ENCODE measurements around the gene ARHGAP9.
"Not testable (repeated sequence)": the region's sequence is repeated elsewhere in the genome, so short reads cannot be mapped to it uniquely, and the experiment has no call there.

The ARHGAP9 gene

DNA sequence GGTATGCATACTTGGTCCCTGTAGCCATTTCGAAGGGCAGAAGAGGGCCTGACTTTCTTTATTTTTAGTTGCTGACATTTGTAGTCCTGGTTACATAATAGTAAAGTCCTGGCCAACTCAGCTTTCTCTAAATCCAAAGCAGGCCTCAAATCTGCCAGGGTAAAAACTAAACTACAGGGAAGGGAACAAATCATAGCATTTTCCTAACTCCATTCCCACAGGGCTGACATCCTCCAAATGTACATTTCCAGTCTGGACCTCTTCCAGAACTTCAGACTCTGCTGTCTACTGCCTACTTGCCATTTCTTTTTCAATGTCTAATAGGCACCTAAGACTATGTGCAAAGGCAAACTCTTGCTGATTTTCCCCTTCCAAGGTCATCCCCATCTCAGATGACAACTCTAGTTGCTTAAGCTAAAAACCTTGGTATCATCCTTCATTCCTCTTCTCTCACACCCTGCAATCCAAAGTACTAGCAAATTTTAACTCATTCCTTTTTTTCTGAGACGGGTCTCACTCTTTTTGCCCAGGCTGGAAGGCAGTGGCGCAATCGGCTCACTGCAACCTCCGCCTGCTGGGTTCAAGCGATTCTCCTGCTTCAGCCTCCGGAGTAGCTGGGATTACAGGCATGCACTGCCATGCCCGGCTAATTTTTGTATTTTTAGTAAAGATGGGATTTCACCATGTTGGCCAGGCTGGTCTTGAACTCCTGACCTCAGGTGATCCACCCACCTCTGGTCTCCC is 38.7 kb upstream of the ARHGAP9 start:
- peak overlapping the region; percentile 99 for H3K4me3 ChIP-seq (ENCODE audit: low read depth, low read length)
- no peak for DNase-seq (ENCODE audit: low read depth)

DNA sequence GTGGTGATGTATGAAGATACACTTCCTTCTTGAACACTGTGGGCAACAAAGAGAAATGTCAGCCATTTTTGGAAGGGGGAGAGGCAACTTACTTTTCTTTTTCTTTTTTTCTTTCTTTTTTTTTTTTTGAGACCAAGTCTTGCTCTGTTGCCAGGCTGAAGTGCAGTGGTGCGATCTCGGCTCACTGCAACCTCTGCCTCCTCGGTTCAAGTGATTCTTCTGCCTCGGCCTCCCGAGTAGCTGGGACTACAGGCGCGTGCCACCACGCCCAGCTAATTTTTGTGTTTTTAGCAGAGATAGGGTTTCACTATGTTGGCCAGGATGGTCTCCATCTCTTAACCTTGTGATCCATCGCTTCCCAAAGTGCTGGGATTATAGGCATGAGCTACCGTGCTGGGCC is 38.1 kb upstream of the ARHGAP9 start:
- H3K4me3 ChIP-seq (ENCODE audit: low read depth, low read length), result not testable (repeated sequence)

More for the DNA sequence above, 38.7 kb upstream of the ARHGAP9 start:
- TF ChIP-seq, protein P1, sequence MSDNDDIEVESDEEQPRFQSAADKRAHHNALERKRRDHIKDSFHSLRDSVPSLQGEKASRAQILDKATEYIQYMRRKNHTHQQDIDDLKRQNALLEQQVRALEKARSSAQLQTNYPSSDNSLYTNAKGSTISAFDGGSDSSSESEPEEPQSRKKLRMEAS (IDR thresholded peaks at IDR 0.05; ENCODE audit: low read depth, low read length), result no peak
- TF ChIP-seq POLR2A (IDR thresholded peaks at IDR 0.05; ENCODE audit: extremely low read depth, insufficient read length), result no peak
- TF ChIP-seq, protein P2, sequence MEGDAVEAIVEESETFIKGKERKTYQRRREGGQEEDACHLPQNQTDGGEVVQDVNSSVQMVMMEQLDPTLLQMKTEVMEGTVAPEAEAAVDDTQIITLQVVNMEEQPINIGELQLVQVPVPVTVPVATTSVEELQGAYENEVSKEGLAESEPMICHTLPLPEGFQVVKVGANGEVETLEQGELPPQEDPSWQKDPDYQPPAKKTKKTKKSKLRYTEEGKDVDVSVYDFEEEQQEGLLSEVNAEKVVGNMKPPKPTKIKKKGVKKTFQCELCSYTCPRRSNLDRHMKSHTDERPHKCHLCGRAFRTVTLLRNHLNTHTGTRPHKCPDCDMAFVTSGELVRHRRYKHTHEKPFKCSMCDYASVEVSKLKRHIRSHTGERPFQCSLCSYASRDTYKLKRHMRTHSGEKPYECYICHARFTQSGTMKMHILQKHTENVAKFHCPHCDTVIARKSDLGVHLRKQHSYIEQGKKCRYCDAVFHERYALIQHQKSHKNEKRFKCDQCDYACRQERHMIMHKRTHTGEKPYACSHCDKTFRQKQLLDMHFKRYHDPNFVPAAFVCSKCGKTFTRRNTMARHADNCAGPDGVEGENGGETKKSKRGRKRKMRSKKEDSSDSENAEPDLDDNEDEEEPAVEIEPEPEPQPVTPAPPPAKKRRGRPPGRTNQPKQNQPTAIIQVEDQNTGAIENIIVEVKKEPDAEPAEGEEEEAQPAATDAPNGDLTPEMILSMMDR (IDR thresholded peaks at IDR 0.05; ENCODE audit: low read depth, low read length), result no peak
- TF ChIP-seq MYC (IDR thresholded peaks at IDR 0.05; ENCODE audit: low read depth, low read length), result no peak

DNA sequence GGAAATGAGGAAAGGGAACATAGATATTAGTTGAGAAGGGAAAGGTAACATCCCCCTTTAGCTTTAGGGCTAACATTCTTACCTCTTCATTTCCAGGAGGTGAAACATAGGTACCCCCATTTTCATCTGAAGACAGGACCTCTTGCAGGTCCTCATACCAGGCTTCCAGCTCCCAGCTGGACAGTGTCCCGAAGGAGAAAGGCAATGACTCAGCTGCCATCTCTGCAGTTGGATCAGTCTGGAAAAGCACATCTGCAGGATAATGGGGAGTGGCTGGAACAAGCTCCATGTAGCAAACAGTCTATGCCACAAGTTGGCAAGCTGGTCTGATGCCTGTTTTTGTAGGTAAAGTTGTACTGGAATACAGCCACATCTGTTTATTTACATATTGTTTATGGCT is 37.5 kb upstream of the ARHGAP9 start:
- no peak overlapping the region for H3K4me3 ChIP-seq (ENCODE audit: low read depth, low read length)
- no peak for DNase-seq (ENCODE audit: low read depth)
- TF ChIP-seq, protein P1 (IDR thresholded peaks at IDR 0.05; ENCODE audit: low read depth, low read length), result no peak
- TF ChIP-seq, protein P2 (IDR thresholded peaks at IDR 0.05; ENCODE audit: low read depth, low read length), result no peak
- TF ChIP-seq POLR2A (IDR thresholded peaks at IDR 0.05; ENCODE audit: extremely low read depth, insufficient read length) (no peak), MYC (IDR thresholded peaks at IDR 0.05; ENCODE audit: low read depth, low read length) (no peak)

More for the DNA sequence above, 38.1 kb upstream of the ARHGAP9 start:
- DNase-seq (ENCODE audit: low read depth), result not testable (repeated sequence)

DNA sequence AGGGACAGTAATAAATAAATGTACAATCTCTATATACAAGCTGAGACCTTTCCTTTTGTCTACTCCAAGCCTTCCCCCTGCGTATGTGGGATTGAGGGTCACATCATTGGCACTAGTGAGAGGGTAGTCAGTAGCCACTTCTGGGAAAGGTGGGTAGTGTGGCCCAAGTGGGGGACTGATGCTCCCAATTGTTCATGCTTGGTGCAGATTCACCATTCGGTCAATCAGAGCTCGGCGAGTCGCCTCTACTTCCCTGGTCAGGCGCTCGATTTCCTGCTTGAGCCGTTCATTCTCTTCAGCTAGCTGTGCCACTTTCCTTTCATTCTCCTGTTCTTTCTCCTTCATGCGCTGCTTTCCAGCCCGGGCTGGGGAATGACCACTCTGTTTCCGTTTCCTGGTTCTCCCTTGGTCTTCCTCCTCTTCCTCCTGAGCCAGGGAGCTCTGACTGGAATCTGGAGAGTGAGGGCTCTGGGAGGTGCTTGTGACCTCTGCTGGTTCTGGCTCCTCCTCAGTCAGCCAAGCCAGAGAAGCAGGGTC is 37.0 kb upstream of the ARHGAP9 start:
- H3K4me3 ChIP-seq (ENCODE audit: low read depth, low read length), result no peak overlapping the region
- TF ChIP-seq, protein P2 (IDR thresholded peaks at IDR 0.05; ENCODE audit: low read depth, low read length), result no peak
- TF ChIP-seq MYC (IDR thresholded peaks at IDR 0.05; ENCODE audit: low read depth, low read length), result no peak
- no peak for TF ChIP-seq POLR2A (IDR thresholded peaks at IDR 0.05; ENCODE audit: extremely low read depth, insufficient read length)
- TF ChIP-seq, protein P1 (IDR thresholded peaks at IDR 0.05; ENCODE audit: low read depth, low read length), result no peak
- no peak for DNase-seq (ENCODE audit: low read depth)

DNA sequence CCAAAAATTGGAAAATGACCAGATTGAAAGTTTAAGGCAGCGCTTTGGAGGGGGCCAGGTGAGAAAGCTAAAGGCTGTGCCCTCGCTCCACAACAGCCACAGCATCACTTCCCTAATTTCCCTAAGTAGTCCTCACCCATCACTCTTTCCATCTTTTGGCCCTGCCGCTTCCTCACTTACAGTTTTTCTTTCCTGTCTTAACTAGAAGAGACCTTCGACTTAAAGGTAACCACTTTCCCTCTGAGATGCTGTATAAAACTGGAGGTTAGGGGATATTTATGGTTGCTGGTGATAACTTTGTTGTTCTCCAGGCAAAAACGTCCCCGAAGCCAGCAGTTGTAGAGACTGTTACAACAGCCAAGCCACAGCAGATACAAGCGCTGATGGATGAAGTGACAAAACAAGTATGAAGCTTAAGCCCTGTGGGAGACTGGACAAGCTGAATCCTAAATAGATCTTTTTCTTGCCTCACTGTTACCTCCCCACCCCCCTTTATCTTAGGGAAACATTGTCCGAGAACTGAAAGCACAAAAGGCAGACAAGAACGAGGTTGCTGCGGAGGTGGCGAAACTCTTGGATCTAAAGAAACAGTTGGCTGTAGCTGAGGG is 36.4 kb upstream of the ARHGAP9 start:
- DNase-seq (ENCODE audit: low read depth), result no peak
- TF ChIP-seq, protein P2 (IDR thresholded peaks at IDR 0.05; ENCODE audit: low read depth, low read length), result no peak
- TF ChIP-seq MYC (IDR thresholded peaks at IDR 0.05; ENCODE audit: low read depth, low read length) (no peak), POLR2A (IDR thresholded peaks at IDR 0.05; ENCODE audit: extremely low read depth, insufficient read length) (no peak)
- no peak overlapping the region for H3K4me3 ChIP-seq (ENCODE audit: low read depth, low read length)

DNA sequence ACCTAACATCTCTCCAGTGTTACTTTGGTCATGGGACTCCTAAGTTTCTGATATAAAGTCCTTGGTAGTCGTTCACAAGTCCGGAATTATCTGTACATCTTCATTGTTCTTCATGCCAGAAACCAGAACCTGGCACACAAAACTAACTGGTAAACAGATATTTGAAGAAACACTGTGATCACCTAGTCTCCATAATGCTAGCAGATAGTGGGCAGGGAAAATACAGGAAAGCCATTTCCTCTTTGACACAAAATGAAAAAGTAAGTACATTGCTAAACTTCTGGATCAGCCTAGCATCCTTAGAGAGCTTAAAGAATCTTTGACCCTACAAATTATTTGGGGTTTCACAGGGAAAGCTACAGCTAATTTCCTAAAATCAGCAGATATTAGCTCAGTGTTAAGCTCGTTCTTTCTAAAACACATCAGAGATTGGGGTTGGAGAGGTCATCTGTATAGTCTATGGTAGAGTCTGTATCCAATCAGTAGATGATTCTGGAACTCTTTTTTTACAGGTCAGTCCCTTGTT is 35.8 kb upstream of the ARHGAP9 start:
- DNase-seq (ENCODE audit: low read depth), result no peak
- TF ChIP-seq MYC (IDR thresholded peaks at IDR 0.05; ENCODE audit: low read depth, low read length) (no peak), POLR2A (IDR thresholded peaks at IDR 0.05; ENCODE audit: extremely low read depth, insufficient read length) (no peak)
- TF ChIP-seq, protein P2 (IDR thresholded peaks at IDR 0.05; ENCODE audit: low read depth, low read length), result no peak
- TF ChIP-seq, protein P1 (IDR thresholded peaks at IDR 0.05; ENCODE audit: low read depth, low read length), result no peak
- no peak overlapping the region for H3K4me3 ChIP-seq (ENCODE audit: low read depth, low read length)
